Colonic mucosa (tissue), 4 donors: ENCODE measurements around the gene PTPRN2. TPM values are rescaled to one million over a fixed set of nuclear protein-coding genes. Genes with fewer than 3 reads are reported as not detected.

Experiments used
- DNase-seq: peaks from one replicate; pipeline ENCODE4 v3.0.0-alpha.2; 2020
- H3K27ac ChIP-seq: fragments of 200-600 bp; one replicate; pipeline ENCODE4 v1.8.0; 2021
- H3K27me3 ChIP-seq: fragments of 200-600 bp; one replicate; pipeline ENCODE4 v1.8.0; 2021
- H3K36me3 ChIP-seq: fragments of 200-600 bp; one replicate; pipeline ENCODE4 v1.8.0; 2021
- H3K4me1 ChIP-seq: fragments of 200-600 bp; one replicate; pipeline ENCODE4 v1.8.0; 2021; ENCODE audit warnings: mild to moderate bottlenecking
- H3K4me3 ChIP-seq: fragments of 200-600 bp; one replicate; pipeline ENCODE4 v1.8.0; 2021
- H3K9ac ChIP-seq, 2 donors: one replicate each; pipeline ENCODE4 v1.7.0; 2013; ENCODE audit warnings: control low read depth in 2 of 2, low read depth in 2 of 2, low read length in 2 of 2
- H3K9me3 ChIP-seq: fragments of 200-600 bp; one replicate; pipeline ENCODE4 v1.8.0; 2021
- intact Hi-C: fragments of 100-400 bp; cut with DNase I; formaldehyde crosslinking; loops from one replicate; pipeline ENCODE4 v1.14.1; 2022
- total RNA-seq, 2 donors: library from RNA; stranded (reverse); fragmentation: NEBNext Ultra II Directional in 1 of 2; extraction: Animal tissue kit (Norgen Biotek cat#: 25700) in 1 of 2; gene quantifications; one replicate each; pipeline ENCODE4 v1.2.1, GENCODE V29; 2021
- TF ChIP-seq, protein P1 (sequence below): fragments of 200-600 bp; IDR thresholded peaks from one replicate; pipeline ENCODE4 v1.8.0; 2022; ENCODE audit warnings: antibody characterized with exemption, mild to moderate bottlenecking
- donor health status: healthy.
- donor health status: DM: no; HTN: no; CAD: no.
- donor health status: DM: no; HTN: no; CAD: no.

PTPRN2 gene
- total RNA-seq, 2 donors from 2014 or later = 14.7 to 21.6 TPM

DNA sequence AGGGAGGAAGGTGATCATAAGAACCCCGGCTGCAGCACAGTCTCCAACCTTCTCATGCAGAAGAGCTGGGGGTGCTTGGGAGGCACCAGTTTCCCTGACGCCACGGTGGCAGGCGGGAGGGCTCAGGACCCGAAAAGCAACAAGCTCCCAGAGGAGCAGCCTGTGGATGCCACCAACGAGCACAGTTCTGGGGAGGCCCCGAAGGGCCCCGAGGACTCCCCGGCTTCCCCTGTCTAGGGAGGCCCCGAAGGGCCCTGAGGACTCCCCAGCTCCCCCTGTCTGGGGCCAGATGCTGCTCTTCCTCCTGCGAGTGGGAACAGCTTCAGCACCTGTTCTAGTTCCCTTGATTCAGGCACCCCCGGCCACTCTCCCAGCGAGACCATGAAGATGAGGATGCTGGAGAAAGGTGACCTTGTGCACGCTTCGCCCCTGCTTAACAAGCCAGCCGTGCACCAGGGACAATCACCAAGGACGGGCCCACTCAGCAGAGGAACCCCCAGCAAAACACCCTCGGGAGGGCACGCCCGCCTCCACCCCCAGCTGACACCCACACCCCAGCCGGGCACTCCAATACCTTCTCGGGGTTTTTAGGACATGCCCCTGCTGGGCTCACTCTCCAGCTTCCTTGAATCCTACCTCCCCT lies 112.5 kb downstream of the PTPRN2 start:
- Histone ChIP-seq H3K4me3 (no peak overlapping the region), H3K9ac (no peak overlapping the region), H3K4me1 (no peaks in the 10 kb centered on the region), H3K36me3 (no peaks in the 10 kb centered on the region), H3K9me3 (no peaks in the 10 kb centered on the region), H3K27ac (no peak overlapping the region), H3K27me3 (no peaks in the 10 kb centered on the region)
- no peak for DNase-seq
- TF ChIP-seq, protein P1, sequence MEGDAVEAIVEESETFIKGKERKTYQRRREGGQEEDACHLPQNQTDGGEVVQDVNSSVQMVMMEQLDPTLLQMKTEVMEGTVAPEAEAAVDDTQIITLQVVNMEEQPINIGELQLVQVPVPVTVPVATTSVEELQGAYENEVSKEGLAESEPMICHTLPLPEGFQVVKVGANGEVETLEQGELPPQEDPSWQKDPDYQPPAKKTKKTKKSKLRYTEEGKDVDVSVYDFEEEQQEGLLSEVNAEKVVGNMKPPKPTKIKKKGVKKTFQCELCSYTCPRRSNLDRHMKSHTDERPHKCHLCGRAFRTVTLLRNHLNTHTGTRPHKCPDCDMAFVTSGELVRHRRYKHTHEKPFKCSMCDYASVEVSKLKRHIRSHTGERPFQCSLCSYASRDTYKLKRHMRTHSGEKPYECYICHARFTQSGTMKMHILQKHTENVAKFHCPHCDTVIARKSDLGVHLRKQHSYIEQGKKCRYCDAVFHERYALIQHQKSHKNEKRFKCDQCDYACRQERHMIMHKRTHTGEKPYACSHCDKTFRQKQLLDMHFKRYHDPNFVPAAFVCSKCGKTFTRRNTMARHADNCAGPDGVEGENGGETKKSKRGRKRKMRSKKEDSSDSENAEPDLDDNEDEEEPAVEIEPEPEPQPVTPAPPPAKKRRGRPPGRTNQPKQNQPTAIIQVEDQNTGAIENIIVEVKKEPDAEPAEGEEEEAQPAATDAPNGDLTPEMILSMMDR = no peak
- intact Hi-C loops = no loop called here

DNA sequence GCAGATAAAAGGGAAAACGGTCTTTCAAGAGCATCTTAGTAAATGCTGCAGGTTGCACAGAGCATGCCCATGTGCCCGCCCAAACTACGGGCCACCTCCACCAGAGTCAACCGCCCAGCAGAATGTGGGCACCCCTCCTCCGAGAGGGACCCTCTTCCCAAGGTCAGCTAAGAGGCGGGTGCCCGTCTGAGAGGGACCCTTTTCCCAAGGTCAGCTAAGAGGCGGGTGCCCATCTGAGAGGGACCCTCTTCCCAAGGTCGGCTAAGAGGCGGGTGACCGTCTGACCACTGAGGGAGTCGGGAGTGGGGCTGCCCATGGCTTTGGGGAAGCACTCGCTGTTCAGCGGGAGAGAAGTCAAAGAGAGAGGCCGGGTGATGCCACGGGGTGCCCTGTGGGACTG lies 113.1 kb downstream of the PTPRN2 start:
- no peaks in the 10 kb centered on the region for H3K27me3 ChIP-seq
- no peaks in the 10 kb centered on the region for H3K4me1 ChIP-seq
- H3K9me3 ChIP-seq = no peaks in the 10 kb centered on the region
- no peak overlapping the region for H3K9ac ChIP-seq
- H3K27ac ChIP-seq = no peak overlapping the region
- TF ChIP-seq, protein P1 = no peak
- intact Hi-C loops = no loop called here
- no peak for DNase-seq
- H3K36me3 ChIP-seq = no peaks in the 10 kb centered on the region
- H3K4me3 ChIP-seq = no peak overlapping the region

DNA sequence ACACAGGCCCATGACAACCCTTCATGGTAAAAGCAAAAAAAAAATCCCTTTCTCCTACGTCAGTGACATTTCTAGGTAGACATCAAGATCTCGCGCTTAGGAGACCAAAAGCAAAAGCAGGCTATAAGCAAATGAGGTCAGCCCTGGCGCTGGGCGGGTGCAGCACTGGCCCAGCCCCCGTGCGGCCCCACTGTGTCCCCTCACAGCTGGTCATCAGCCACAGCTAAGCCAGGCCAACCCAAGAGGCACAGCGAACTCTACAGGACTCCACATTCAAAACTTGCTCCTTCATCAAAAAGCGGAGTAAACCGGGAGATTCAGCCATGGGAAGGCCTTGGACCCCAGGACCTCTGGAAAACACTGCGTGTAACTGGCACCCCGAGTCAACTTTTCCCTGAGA lies 113.7 kb downstream of the PTPRN2 start:
- no peaks in the 10 kb centered on the region for H3K36me3 ChIP-seq
- TF ChIP-seq, protein P1 = no peak
- H3K4me1 ChIP-seq = no peaks in the 10 kb centered on the region
- DNase-seq = no peak
- no peak overlapping the region for H3K27ac ChIP-seq
- no peak overlapping the region for H3K9ac ChIP-seq
- intact Hi-C loops = no loop called here
- H3K27me3 ChIP-seq = no peaks in the 10 kb centered on the region
- H3K9me3 ChIP-seq = no peaks in the 10 kb centered on the region
- no peak overlapping the region for H3K4me3 ChIP-seq

DNA sequence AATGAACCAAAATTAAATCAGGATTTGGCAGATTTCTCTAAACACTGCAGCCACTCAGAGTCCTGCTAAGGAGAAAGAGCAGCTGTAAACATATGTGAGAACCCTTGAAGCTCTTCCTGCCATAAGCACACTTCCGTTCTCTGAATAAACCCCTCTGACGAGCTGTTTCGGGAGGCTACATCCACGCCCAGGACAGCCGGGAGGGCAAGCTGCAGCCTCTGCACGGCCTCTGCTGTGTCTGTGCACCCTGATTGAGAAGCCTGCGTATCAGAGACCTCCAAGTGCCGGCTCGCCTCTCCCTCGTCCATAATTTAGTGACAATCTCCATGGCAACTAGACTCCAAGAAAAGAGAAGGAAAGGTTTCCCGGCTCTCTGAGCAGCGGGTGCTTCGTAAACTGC lies 114.4 kb downstream of the PTPRN2 start:
- peak overlapping the region; percentile 6 for H3K27ac ChIP-seq
- no peak for DNase-seq

DNA sequence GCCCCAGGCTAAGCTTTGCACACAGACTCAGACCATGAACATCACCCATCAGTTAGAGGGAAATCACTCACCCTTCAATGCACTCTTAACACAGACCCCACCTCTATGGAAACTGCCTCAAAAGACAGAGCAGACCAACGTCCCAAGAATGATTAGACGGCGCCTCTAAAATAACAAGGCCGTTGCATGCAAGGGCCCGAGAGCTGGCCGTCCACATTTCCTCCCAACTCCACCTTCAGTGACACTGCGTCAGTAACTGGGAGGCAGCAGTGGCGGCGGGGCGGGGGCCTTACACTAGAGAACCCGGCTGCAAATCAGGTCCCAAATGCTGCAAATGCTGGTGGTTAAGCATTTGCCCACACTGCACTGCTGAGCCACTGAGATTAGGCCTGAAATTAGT lies 115.0 kb downstream of the PTPRN2 start:
- no peak overlapping the region for H3K9ac ChIP-seq
- H3K36me3 ChIP-seq = no peaks in the 10 kb centered on the region
- H3K9me3 ChIP-seq = no peaks in the 10 kb centered on the region
- H3K27ac ChIP-seq = no peak overlapping the region
- intact Hi-C loops = no loop called here
- no peaks in the 10 kb centered on the region for H3K27me3 ChIP-seq
- no peak for DNase-seq
- no peaks in the 10 kb centered on the region for H3K4me1 ChIP-seq
- no peak overlapping the region for H3K4me3 ChIP-seq
- TF ChIP-seq, protein P1 = no peak

More for the DNA sequence above, 114.4 kb downstream of the PTPRN2 start:
- H3K27me3 ChIP-seq = no peaks in the 10 kb centered on the region
- H3K4me1 ChIP-seq = no peaks in the 10 kb centered on the region
- intact Hi-C loops = no loop called here
- H3K9ac ChIP-seq = no peak overlapping the region
- no peaks in the 10 kb centered on the region for H3K9me3 ChIP-seq
- TF ChIP-seq, protein P1 = no peak
- H3K36me3 ChIP-seq = no peaks in the 10 kb centered on the region
- no peak overlapping the region for H3K4me3 ChIP-seq
